HEK293 (cell line): ENCODE measurements around the gene TMEM170B.

Experiments used
- CTCF ChIA-PET: fragments of 350-600 bp; formaldehyde crosslinking; extraction: SDS; loops from one replicate; lab custom pipeline; 2021; ENCODE audit warnings: antibody characterized with exemption; lab: Yijun Ruan, JAX
- POLR2A ChIA-PET: fragments of 300-600 bp; formaldehyde crosslinking; extraction: SDS; loops from one replicate; lab custom pipeline; 2020; ENCODE audit warnings: antibody characterized with exemption, inconsistent platforms; lab: Yijun Ruan, JAX
- H3K27ac ChIP-seq: fragments of 200-500 bp; sonication (Bioruptor generic); 2 replicates; pipeline ENCODE4 v1.5.1; 2014; ENCODE audit warnings: low read depth, low read length, control low read depth, inconsistent platforms; ENCODE audit errors: extremely low read depth
- H3K36me3 ChIP-seq, 2 experiments: fragments of 200-500 bp in 1 of 2; sonication (Bioruptor generic) in 1 of 2; 1 replicate in 1 of 2; 2 replicates in 1 of 2; pipeline ENCODE4 v1.5.1; 2014 to 2017; ENCODE audit warnings: inconsistent platforms in 2 of 2, low read length in 2 of 2; ENCODE audit not compliant: control insufficient read depth in 2 of 2, insufficient read depth in 1 of 2
- H3K4me1 ChIP-seq: fragments of 200-500 bp; sonication (Bioruptor generic); 2 replicates; pipeline ENCODE4 v1.5.1; 2014; ENCODE audit warnings: mild to moderate bottlenecking, low read length, inconsistent platforms; ENCODE audit not compliant: control insufficient read depth, insufficient read depth
- H3K4me3 ChIP-seq: 2 replicates; pipeline ENCODE4 v1.5.1; 2011; ENCODE audit warnings: low read depth, mild to moderate bottlenecking, control low read depth, low read length, moderate library complexity
- H3K9me3 ChIP-seq: fragments of 200-500 bp; sonication (Bioruptor generic); 2 replicates; pipeline ENCODE4 v1.5.1; 2014; ENCODE audit warnings: low read depth, low read length, inconsistent platforms; ENCODE audit not compliant: control insufficient read depth, insufficient read depth
- GFI1B ChIP-seq: fragments of 450-650 bp; formaldehyde crosslinking; IDR thresholded peaks from 2 replicates; pipeline ENCODE4 v1.5.1; 2016; ENCODE audit warnings: missing biosample characterization, missing genetic modification characterization
- GLI4 ChIP-seq: fragments of 450-650 bp; formaldehyde crosslinking; IDR thresholded peaks from 2 replicates; pipeline ENCODE4 v1.5.1; 2016; ENCODE audit warnings: missing biosample characterization, missing genetic modification characterization
- KLF17 ChIP-seq: fragments of 450-650 bp; formaldehyde crosslinking; IDR thresholded peaks from 2 replicates; pipeline ENCODE4 v1.5.1; 2016; ENCODE audit warnings: missing biosample characterization, missing genetic modification characterization
- MEIS1 ChIP-seq: sonication (generic); formaldehyde crosslinking; IDR thresholded peaks from 2 replicates; pipeline ENCODE4 v1.8.1; 2022; ENCODE audit warnings: missing genetic modification reagents, mild to moderate bottlenecking, borderline replicate concordance
- MZF1 ChIP-seq: fragments of 450-650 bp; formaldehyde crosslinking; IDR thresholded peaks from 2 replicates; pipeline ENCODE4 v1.5.1; 2017; ENCODE audit warnings: missing biosample characterization, missing genetic modification characterization, borderline replicate concordance
- SCRT1 ChIP-seq: fragments of 450-650 bp; formaldehyde crosslinking; IDR thresholded peaks from 2 replicates; pipeline ENCODE4 v1.5.1; 2016; ENCODE audit warnings: missing biosample characterization, missing genetic modification characterization, borderline replicate concordance
- ZNF169 ChIP-seq: fragments of 450-650 bp; formaldehyde crosslinking; IDR thresholded peaks from 2 replicates; pipeline ENCODE4 v1.5.1; 2016; ENCODE audit warnings: missing biosample characterization, missing genetic modification characterization
- ZNF274 ChIP-seq, 2 experiments: fragments of 200-500 bp in 1 of 2; fragments of 450-650 bp in 1 of 2; sonication (Bioruptor generic) in 1 of 2; formaldehyde crosslinking in 1 of 2; IDR thresholded peaks; 2 replicates each; pipeline versions ENCODE4 v1.5.1 to v1.6.1; 2014 to 2016; ENCODE audit warnings: borderline replicate concordance in 1 of 2, inconsistent platforms in 1 of 2, low read length in 1 of 2, missing biosample characterization in 1 of 2, missing genetic modification characterization in 1 of 2
- ZNF335 ChIP-seq: fragments of 450-650 bp; formaldehyde crosslinking; conservative IDR thresholded peaks from 2 replicates; pipeline ENCODE4 v1.5.1; 2016; ENCODE audit warnings: missing biosample characterization, missing genetic modification characterization
- ZNF639 ChIP-seq: fragments of 450-650 bp; formaldehyde crosslinking; IDR thresholded peaks from 2 replicates; pipeline ENCODE4 v1.5.1; 2016; ENCODE audit warnings: missing biosample characterization, missing genetic modification characterization

The TMEM170B gene

GRCh38 chr6:11632231-11632630 is 94.7 kb downstream of the TMEM170B start (continued):
- no peak for TF ChIP-seq KLF17 (tag by site-specific recombination)
- no peak for TF ChIP-seq MZF1 (tag by site-specific recombination)
- TF ChIP-seq ZNF169 (tag by site-specific recombination): no peak
- TF ChIP-seq GFI1B (tag by site-specific recombination): no peak

GRCh38 chr6:11632795-11633511 is 95.4 kb downstream of the TMEM170B start:
- TF ChIP-seq ZNF639 (tag by site-specific recombination): no peak
- TF ChIP-seq GLI4 (tag by site-specific recombination): no peak
- no peak for TF ChIP-seq MEIS1
- no peak for TF ChIP-seq ZNF335 (tag by site-specific recombination)
- TF ChIP-seq ZNF274 (IDR thresholded peaks at IDR 0.05; ENCODE audit: low read length): no peak
- no peak for TF ChIP-seq ZNF274 (tag by site-specific recombination; IDR thresholded peaks at IDR 0.05; ENCODE audit: borderline replicate concordance)
- no peak for TF ChIP-seq SCRT1 (tag by site-specific recombination)
- Histone ChIP-seq H3K4me1 (no peaks in the 10 kb centered on the region), H3K36me3 (no peaks in the 10 kb centered on the region), H3K27ac (no peak overlapping the region), H3K4me3 (no peak overlapping the region), H3K9me3 (no peaks in the 10 kb centered on the region)
- POLR2A ChIA-PET: no interaction called here
- CTCF ChIA-PET: interaction anchor here (0.7 to 1.7 kb wide), 5 partner anchors 21 to 606 kb away, joined by 3 read pairs; no protein-coding TSS in a partner anchor
